Calu3 (cell line): Measurements from ENCODE around the gene UAP1. TPM values are rescaled to one million over a fixed set of nuclear protein-coding genes. Genes with fewer than 3 reads are reported as not detected.

Experiments
- BruUV-seq: library from RNA; stranded (reverse); fragments of 400-500 nt; replicated peaks from 2 replicates; lab custom pipeline; 2021; lab: Mats Ljungman, UMichigan
- CTCF ChIA-PET: fragments of 300-600 bp; sonication (Branson Sonifier 250); formaldehyde crosslinking; loops from one replicate; lab custom pipeline; 2022; ENCODE audit warnings: antibody characterized with exemption; lab: Charles Lee
- DNase-seq: peaks from one replicate; pipeline ENCODE4 v3.0.0; 2022
- H3K27ac Mint-ChIP-seq: one replicate; pipeline ENCODE4 v1.8.0; 2022; ENCODE audit warnings: mixed read lengths; ENCODE audit not compliant: unreplicated experiment
- H3K27me3 Mint-ChIP-seq: one replicate; pipeline ENCODE4 v1.8.0; 2022; ENCODE audit warnings: mixed read lengths; ENCODE audit not compliant: unreplicated experiment
- H3K36me3 Mint-ChIP-seq: one replicate; pipeline ENCODE4 v1.8.0; 2022; ENCODE audit warnings: mild to moderate bottlenecking, moderate library complexity, mixed read lengths; ENCODE audit not compliant: insufficient read depth, unreplicated experiment
- H3K4me1 Mint-ChIP-seq: one replicate; pipeline ENCODE4 v1.8.0; 2022; ENCODE audit warnings: mild to moderate bottlenecking, low read depth, mixed read lengths; ENCODE audit not compliant: unreplicated experiment
- H3K4me3 Mint-ChIP-seq: one replicate; pipeline ENCODE4 v1.8.0; 2022; ENCODE audit warnings: mild to moderate bottlenecking, low read depth, moderate library complexity, mixed read lengths; ENCODE audit not compliant: unreplicated experiment
- H3K9me3 Mint-ChIP-seq: one replicate; pipeline ENCODE4 v1.8.0; 2022; ENCODE audit warnings: low read depth, mixed read lengths; ENCODE audit not compliant: unreplicated experiment
- intact Hi-C: fragments of 100-400 bp; cut with micrococcal nuclease; formaldehyde crosslinking; loops from one replicate; pipeline ENCODE4 v1.10.0; 2022; ENCODE audit not compliant: unreplicated experiment
- total RNA-seq: library from RNA; stranded (reverse); gene quantifications from 2 replicates; pipeline ENCODE4 v1.2.3, GENCODE V29; 2022
- TF ChIP-seq, protein P1 (sequence below): fragments of 200-600 bp; IDR thresholded peaks from one replicate; pipeline ENCODE4 v1.8.0; 2022; ENCODE audit warnings: antibody characterized with exemption; ENCODE audit not compliant: unreplicated experiment

The UAP1 gene
- total RNA-seq, 1 experiment from 2014 or later, result 47.2 TPM

GRCh38 chr1:162626761-162627160 is 65.2 kb downstream of the UAP1 start:
- CTCF ChIA-PET, result interaction anchor here (0.6 kb wide), 1 partner anchor 13 kb away, joined by 4 read pairs; no protein-coding TSS in a partner anchor
- intact Hi-C loops, result no loop called here
- no peaks in the 10 kb centered on the region for H3K4me1 Mint-ChIP-seq
- BruUV-seq, result no TSS peak
- TF ChIP-seq, protein P1, sequence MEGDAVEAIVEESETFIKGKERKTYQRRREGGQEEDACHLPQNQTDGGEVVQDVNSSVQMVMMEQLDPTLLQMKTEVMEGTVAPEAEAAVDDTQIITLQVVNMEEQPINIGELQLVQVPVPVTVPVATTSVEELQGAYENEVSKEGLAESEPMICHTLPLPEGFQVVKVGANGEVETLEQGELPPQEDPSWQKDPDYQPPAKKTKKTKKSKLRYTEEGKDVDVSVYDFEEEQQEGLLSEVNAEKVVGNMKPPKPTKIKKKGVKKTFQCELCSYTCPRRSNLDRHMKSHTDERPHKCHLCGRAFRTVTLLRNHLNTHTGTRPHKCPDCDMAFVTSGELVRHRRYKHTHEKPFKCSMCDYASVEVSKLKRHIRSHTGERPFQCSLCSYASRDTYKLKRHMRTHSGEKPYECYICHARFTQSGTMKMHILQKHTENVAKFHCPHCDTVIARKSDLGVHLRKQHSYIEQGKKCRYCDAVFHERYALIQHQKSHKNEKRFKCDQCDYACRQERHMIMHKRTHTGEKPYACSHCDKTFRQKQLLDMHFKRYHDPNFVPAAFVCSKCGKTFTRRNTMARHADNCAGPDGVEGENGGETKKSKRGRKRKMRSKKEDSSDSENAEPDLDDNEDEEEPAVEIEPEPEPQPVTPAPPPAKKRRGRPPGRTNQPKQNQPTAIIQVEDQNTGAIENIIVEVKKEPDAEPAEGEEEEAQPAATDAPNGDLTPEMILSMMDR, result no peak
- H3K36me3 Mint-ChIP-seq, result no peaks in the 10 kb centered on the region
- no peak overlapping the region for H3K27ac Mint-ChIP-seq
- H3K9me3 Mint-ChIP-seq, result no peaks in the 10 kb centered on the region
- H3K4me3 Mint-ChIP-seq, result no peak overlapping the region
- peaks cover 34% of the 10 kb centered on the region for H3K27me3 Mint-ChIP-seq
- DNase-seq, result no peak

DNA sequence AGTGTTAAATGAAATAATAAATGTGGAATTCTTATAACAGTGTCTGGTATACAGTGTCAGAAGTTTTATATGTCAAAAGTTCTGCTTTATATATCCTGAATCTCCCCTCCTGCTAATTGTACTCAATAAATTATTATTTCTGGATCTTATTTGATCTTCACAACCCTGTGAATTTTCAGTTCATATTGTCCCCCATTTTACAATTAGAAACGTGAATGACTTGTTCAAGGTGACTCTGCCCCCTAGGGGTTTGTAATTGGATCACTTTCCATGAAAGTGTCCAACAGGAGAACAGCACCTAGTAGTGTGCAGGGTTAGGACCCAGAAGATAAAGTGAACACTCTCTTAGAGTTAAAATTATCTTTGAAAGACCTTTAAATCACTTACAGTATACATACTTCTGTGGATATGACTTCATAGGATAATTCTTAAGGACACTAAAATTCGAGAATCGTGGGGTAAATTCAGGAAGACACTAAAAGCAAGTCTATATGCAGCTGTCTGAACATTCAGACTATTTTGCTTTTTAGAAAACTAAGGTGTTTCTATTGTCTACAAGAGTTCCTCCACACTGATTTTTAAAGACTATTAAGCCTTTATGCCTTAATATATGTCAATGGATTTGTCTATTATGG is 66.3 kb downstream of the UAP1 start:
- DNase-seq, result peak; percentile 44
- peaks cover 41% of the 10 kb centered on the region for H3K27me3 Mint-ChIP-seq
- H3K4me1 Mint-ChIP-seq, result no peaks in the 10 kb centered on the region
- H3K9me3 Mint-ChIP-seq, result no peaks in the 10 kb centered on the region
- H3K27ac Mint-ChIP-seq, result no peak overlapping the region
- intact Hi-C loops, result no loop called here
- no peaks in the 10 kb centered on the region for H3K36me3 Mint-ChIP-seq
- no TSS peak for BruUV-seq
- TF ChIP-seq, protein P1, result peak; percentile 44
- CTCF ChIA-PET, result no interaction called here
- H3K4me3 Mint-ChIP-seq, result no peak overlapping the region

DNA sequence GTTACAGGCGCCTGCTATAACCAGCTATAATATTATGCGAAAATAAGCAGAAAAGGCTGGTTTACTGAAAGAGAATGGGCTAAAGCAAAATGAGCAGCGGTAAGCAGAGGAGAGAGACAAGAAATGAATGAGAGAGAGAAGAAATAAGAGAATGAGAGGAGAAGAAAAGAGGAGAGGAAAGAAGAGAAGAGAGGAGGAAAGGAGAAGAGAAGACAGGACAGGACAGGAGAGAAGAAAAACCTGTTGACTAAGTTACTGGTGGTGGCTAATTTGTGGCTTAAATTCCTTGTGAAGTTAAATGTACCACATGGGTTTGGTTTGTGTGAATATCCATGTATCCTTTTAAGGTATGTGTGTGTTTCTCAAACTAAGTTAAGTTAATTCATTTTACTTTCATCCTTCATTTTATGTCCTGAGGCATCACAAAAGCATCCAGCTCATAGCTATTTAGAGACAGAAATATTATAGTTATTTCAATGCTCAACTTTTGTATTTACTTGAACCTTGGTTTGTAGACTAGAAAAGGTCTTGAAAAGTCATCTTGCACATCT is 67.6 kb downstream of the UAP1 start:
- CTCF ChIA-PET, result interaction anchor here (0.9 to 1.6 kb wide), 3 partner anchors 9 to 330 kb away, joined by 3 read pairs; no protein-coding TSS in a partner anchor
- no peaks in the 10 kb centered on the region for H3K4me1 Mint-ChIP-seq
- H3K27me3 Mint-ChIP-seq, result peaks cover 27% of the 10 kb centered on the region
- no peaks in the 10 kb centered on the region for H3K36me3 Mint-ChIP-seq
- no peak overlapping the region for H3K4me3 Mint-ChIP-seq
- no TSS peak for BruUV-seq
- intact Hi-C loops, result no loop called here
- TF ChIP-seq, protein P1, result no peak
- H3K9me3 Mint-ChIP-seq, result no peaks in the 10 kb centered on the region
- DNase-seq, result no peak
- no peak overlapping the region for H3K27ac Mint-ChIP-seq

GRCh38 chr1:162629651-162630050 is 68.1 kb downstream of the UAP1 start:
- Mint-ChIP-seq H3K4me3 (no peak overlapping the region), H3K9me3 (no peaks in the 10 kb centered on the region), H3K27ac (no peak overlapping the region), H3K4me1 (no peaks in the 10 kb centered on the region), H3K36me3 (no peaks in the 10 kb centered on the region), H3K27me3 (peaks cover 22% of the 10 kb centered on the region)
- CTCF ChIA-PET, result interaction anchor here (1.1 to 1.6 kb wide), 2 partner anchors 9 to 16 kb away, joined by 3 read pairs; no protein-coding TSS in a partner anchor
- intact Hi-C loops, result no loop called here
- TF ChIP-seq, protein P1, result no peak
- DNase-seq, result no peak
- BruUV-seq, result no TSS peak
